ENCODE results near the gene DACT3.
A peak's percentile ranks its signal among the peaks of the same experiment; 100 is the strongest.

The DACT3 gene, protein sequence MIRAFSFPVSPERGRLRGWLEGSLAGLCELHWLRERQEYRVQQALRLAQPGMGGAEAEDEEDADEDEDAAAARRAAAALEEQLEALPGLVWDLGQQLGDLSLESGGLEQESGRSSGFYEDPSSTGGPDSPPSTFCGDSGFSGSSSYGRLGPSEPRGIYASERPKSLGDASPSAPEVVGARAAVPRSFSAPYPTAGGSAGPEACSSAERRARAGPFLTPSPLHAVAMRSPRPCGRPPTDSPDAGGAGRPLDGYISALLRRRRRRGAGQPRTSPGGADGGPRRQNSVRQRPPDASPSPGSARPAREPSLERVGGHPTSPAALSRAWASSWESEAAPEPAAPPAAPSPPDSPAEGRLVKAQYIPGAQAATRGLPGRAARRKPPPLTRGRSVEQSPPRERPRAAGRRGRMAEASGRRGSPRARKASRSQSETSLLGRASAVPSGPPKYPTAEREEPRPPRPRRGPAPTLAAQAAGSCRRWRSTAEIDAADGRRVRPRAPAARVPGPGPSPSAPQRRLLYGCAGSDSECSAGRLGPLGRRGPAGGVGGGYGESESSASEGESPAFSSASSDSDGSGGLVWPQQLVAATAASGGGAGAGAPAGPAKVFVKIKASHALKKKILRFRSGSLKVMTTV

DNA sequence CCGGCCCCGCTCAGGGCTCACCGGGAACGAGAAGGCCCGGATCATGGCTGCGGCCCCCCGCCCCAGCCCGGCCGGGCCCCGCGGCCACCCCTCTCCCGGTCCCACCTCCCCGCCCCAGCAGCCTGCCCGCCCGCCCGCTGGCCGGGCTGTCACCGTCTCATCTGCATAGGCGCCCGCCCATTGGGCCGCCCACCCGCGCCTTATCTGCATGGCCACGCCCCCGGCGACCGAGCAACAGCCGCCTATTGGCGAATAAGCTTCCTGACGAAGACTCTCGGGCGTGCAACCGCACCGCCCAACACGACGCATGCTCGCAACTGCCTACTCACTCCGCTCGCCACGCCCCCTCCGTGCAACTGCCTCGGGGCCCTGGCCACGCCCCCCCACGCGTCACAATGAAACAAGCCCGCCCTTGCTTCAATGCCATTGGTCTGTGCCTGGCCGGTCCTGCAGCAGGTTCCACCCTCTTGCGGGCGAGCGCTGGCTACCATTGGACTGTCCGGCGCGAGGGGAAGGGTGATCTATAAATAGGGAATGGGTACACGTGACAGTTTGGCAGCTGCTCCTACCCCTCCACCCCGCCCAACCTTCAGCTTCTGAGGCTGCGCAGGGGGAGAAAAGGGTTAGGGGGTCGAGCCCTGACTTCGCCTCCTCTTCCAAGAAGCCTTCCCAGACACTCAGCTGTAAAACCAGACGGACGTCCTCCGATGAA lies at the start of gene DACT3:
Gene DACT3 (minus strand): TSS at position 163 of the 712 bp plus-strand sequence. CDS start 118 bp downstream, at position 45.
- DNase-seq: peak; percentile 100

DNA sequence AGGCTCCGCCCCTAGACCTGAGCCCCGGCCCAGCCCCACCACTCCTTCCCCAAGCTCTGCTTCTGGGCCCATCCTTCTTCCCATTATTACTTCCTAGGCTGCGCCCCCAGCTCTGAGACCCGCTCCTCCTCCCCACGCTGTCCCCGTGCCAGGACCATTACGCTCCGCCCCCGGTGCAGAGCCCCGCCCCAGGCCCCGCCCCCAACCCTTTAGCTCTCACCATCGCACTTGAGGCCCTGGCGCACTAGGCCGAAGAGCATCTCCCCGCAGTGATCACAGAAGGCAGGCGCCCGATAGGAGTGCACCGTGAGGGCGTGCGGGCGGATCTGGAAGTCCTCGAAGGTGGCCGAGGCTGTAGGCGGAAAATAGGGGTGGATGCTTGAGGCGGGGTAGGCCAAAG lies 49.7 kb upstream of the DACT3 start:
- DNase-seq: no peak

DNA sequence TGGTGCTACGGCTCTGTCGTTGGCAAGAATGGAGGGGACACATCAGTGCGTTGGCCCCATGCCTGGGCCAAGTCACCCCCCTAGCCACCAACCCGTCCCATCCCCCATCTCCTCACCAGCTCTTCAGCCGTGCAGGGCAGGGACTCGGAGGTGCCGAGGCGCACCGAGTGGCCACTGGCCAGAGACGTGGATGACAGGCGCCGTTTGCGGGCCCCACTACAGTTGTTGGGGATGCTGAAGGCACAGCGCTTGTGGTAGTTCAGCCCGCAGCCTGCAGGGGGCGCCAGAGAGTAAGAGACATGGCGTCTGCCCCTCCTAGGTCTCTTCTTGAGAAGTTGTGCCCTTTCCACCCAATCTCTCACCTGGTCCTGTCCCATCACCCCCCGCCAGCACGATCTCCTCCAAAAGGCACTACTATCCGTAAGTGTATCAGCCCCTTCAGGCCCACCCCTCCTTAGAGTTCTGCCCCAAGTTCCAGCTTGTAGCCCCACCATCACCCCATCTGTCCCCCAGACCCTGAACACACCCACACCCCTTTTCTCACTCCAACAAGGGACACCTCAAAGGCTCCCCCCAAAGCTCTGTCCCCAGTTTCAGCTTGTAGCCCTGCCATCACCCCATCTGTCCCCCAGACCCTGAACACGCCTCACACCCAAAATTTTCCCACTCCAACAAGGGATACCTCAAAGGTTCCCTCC lies 43.5 kb upstream of the DACT3 start:
- DNase-seq: peak; percentile 23 to 24

DNA sequence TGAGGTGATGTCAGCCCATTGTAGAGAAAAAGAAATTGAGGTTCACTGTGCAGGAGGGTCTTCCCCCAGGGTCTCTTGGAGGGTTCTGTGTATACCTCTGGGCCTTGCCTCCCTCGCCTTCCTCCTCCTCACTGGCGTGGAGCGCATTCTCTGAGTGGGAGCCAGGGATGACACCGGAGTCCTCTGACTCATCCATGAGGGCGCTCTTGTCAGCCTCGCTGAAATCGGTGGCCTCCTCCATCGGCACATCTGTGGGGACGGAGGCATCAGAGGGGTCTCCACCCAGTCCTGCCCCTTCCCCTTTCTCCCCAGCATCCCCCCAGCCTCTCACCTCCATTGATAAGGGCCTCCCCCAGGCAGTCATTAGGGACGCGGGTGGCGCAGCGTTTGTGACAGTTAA lies 39.7 kb upstream of the DACT3 start:
- no peak for DNase-seq

DNA sequence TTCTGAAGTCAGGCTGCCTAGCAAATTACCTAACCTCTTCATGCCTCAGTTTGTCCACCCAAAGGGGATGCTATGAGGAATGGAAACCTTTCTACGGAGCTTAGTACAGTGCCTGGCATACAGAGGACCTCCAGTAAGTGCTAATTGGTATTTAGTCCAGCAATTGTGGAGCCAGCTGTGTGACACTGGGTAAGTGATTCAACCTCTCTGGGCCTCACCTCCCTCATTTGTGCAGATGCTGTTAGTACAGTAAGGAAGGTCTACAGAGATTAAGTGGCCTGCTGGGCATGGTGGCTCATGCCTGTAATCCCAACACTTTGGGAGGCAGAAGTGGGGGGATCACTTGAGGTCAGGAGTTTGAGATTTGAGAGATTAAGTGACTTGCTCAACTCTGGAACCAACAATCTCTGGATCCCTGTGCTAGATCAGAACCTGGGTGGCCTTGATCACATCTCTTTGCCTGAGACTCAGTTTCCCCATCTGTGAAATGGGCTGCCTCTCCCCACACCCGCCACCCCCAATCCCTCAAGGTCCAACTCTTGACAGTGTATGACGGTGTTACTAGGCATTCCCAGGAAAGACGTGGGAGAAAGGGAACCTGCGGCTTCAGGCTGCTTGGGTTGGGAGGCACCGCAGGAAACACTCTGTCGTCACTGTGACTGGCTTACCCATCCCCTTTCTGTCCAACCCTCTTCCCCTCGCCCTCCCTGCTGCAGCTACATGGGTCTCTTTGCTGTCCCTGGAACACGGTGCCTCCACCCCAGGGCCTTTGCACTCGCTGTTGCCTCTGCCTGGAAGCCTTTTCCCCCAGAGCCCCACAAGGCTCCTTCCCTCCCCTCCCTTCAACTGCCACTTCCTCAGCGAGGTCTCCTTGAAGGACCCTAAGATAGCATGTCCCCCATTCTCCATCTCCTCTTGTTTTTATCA lies 37.7 kb upstream of the DACT3 start:
- DNase-seq: no peak

DNA sequence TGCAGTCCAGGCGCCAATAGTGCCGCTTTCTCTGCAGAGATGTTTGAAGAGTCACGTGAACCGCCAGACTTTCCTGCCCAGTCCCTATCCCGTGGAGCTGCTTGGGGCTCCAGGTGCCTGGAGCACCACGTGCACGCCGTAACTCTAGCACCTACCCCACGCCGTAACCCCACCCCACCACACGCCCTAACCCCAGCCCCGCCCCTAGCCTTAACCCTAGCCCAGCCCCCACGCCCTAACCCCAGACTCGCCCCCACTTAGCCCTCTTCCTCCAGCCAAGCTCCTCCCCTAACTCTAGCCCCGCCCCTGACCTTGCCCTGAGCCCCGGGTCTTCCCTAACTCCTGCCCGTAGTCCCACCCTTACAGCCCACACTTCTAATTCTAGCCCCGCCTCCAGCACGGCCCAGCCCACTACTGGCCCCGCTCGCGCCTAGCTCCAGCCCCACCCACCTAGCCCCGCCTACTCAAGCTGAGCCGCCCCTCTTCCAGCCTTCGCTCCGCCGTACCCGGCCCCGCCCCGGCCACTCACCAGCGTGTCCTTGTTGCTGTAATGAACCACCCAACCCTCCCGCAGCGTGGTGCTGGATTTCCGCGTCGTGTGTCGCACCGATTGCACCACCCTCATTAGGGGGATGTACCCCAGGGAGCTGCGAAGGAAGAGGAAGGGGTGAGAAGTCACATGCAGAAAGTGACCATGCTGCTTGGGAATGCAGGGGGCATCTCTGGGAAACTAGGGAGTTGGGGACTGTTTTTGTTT lies 36.4 kb upstream of the DACT3 start:
- no peak for DNase-seq

DNA sequence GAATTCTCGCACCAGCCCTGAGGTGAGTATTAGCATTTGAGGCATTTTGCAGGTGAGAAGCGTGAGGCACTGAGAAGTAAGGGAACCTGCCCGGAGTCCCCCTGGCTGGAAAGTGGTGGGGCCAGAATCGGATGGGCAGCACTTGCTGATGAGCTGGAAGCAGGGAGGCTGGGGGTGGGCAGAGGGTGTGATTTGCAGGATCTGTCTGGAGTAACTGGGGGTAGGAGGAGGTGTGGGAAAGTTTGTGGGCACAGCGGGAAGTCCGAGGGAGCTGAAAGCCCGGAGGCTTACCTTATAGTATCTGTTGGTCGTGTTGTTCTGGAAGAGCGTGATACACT lies 35.9 kb upstream of the DACT3 start:
- no peak for DNase-seq

DNA sequence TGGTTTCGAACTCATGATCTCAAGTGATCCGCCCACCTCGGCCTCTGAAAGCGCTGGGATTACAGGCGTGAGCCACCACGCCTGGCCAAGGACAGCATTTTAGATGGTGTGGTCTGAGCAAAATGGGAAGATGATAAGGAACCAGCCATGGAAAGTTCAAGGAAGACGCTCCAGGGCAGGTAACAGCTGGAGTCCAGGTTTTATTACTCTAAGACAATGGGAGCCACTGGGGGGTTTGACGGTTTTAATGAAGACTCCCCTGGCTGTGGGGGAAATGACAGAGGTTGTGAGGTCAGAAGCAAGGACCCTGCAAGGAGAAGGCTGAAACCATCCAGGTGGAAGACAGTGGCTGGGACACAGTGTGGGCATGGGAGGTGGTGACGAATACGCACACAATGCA lies 35.1 kb upstream of the DACT3 start:
- no peak for DNase-seq

DNA sequence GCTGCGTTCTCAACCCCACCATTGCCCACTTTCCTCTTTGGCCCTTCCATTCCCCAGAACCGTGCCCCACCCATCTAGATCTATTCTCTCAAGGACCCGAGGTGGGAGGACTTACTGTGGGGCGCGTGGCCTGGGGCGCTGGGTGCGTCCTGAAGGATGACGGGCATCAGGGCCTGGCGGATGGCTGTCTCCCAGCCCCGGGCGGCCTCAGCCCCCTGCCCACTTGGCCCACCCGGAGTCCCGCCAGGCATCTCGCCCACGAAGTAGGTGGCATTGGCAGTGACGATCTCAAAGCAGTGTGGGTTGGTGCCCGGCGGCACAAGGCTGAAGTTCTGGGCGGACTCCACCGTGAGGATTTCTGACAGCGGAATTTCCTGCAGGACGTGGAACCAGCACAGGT lies 32.8 kb upstream of the DACT3 start:
- DNase-seq: no peak

DNA sequence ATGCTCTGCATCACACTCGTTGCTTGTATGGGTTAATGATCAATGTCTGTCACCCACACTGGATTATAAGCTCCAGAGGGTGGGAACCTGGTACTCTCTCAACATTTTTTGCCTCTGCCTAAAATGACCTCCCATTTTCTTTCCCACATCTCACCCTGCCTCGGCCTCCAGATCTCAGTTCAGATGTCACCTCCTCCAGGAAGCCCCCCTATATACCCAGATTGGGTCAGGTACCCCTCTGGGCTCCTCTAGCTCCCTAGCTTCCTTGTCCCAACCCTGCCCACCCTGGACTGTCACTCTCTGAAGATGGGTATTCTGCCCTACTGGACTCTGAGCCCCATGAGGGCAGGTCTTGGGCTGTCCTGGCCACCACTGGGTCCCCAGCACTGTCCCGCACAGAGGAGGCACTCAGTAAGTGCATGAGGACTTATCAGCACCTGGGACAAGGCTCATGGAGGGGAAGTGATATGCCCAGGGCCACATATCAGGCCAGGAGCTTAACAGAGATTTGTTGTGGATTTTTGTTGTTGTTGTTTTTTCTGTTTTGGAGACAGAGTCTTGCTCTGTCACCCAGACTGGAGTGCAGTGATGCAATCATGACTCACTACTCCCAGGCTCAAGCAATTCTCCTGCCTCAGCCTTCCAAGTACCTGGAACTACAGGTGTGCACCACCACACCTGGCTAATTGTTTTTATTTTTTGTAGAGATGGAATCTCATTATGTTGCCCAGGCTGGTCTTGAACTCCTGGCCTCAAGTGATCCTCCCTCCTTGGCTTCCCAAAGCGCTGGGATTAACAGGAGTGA lies 32.1 kb upstream of the DACT3 start:
- DNase-seq: no peak

DNA sequence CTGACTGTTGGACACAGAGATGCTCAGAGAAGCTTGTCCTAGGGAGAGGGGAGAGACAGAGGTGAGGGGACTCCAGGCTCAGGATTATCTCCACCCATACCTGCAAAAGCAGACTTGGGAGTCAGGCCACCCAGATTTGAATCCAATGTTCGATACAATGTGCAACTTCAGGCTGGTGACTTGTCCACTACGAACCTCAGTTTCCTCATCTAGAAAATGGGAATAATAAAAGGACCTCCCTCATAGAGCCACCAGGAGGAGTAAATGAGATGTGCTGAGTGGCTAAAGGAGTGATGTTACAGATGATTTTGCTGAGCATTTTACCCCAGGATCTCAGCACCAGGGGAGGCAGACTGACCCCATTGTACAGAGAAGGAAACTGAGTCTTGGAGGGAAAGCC lies 31.0 kb upstream of the DACT3 start:
- no peak for DNase-seq

DNA sequence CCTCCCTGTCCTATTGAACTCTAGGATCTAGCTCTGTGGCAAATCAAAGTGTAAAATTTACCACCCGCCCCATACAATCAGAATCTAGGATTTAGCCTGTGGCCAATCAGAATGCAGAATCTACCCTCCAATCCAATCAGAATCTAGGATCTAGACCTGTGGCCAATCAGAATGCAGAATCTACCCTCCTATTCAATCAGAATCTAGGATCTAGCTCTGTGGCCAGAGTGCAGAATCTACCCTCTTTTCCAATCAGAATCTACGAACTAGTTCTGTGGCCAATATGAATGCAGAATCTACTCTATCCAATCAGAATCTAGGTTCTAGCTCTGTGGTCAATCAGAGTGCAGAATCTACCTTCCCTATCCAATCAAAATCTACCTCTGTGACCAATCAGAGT lies 30.1 kb upstream of the DACT3 start:
- no peak for DNase-seq

DNA sequence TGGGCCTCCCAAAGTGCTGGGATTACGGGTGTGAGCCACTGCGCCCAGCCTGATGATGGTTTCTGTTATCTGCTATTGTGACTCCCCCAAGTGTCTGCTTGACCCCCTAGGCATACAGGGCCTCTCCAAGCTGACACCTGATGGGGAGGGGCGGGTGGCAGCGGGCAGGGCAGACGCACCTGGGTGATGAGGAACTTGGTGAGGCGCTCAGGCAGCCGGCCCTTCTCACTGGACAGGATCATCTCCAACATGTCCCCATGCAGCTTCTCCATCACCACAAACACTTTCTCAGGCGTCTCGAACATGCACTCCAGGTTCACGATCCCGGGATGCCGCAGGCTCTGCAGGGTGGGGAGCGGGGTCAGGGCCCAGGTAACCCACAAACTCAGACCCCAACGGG lies 28.4 kb upstream of the DACT3 start:
- DNase-seq: no peak

DNA sequence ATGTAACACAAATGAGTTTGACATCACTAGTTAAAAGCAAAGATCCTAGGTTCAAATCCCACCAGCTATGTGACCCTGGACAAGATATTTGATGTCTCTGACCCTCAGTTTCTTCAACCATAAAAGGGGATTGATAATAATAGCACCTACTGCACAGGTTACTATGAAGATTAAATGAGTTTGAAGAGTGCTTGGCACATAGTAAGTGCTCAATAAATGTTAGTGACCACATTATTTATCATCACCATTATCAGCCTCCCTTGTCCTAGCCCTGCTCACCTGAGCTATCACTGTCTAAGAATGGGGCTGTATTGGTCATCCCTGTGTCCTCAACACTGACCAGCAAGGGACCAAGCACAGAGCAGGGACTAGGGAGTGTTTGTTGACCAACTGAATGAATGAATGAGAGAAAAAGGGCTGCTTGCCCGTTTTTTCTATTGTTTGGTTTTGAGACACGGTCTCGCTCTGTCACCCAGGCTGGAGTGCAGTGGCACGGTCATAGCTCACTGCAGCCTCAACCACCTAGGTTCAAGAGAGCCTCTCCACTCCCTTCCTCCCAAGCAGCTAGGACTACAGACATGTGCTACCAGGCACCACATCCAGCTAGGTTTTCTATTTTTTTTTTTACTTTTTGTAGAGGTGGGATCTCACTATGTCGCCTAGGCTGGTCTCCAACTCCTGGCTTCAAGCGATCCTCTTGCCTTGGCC lies 26.6 kb upstream of the DACT3 start:
- no peak for DNase-seq

DNA sequence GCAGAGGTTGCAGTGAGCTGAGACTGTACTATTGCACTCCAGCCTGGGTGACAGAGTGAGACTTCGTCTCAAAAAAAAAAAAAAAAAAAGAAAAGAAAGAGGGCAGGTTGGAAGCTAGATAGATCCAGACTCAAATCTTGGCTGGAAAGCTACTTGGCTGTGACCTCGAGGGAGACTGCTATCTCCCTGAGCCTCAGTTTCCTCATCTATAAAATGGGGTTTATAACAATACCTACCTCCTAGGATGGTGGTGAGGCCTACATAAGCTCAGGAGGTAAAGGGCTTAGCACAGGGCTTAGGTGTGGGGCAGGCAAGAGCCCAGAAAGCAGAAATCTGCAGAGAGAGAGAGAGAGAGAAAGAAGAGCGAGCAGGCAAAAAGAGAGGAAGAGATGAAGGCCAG lies 24.2 kb upstream of the DACT3 start:
- no peak for DNase-seq

DNA sequence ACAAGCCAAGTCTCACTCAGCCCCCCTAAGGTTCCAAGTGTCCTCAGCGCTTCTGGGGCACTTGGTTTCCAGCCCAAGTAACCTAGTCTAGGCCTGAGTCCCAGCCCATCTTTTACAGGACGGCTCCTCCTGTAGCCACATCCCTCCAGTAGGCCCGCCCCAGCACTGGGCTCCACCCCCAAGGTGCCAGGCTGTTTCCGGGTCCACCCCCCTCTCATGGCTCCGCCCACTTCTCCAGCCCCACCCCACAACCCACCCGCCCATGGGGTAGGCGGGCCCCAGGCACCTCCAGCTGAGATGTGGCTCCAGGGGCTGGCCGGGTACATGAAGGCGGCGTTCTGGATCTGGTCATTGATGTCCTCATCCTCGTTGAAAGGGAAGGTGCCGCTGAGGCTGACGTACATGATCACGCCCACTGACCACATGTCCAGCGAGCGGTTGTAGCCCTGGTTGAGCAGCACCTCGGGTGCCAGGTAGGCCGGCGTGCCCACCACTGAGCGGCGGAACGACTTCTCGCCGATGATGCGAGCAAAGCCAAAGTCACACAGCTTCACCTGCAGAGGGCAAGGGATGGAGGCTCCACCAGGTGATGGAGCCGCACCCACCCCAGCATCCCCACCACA lies 17.2 kb upstream of the DACT3 start:
- DNase-seq: no peak

DNA sequence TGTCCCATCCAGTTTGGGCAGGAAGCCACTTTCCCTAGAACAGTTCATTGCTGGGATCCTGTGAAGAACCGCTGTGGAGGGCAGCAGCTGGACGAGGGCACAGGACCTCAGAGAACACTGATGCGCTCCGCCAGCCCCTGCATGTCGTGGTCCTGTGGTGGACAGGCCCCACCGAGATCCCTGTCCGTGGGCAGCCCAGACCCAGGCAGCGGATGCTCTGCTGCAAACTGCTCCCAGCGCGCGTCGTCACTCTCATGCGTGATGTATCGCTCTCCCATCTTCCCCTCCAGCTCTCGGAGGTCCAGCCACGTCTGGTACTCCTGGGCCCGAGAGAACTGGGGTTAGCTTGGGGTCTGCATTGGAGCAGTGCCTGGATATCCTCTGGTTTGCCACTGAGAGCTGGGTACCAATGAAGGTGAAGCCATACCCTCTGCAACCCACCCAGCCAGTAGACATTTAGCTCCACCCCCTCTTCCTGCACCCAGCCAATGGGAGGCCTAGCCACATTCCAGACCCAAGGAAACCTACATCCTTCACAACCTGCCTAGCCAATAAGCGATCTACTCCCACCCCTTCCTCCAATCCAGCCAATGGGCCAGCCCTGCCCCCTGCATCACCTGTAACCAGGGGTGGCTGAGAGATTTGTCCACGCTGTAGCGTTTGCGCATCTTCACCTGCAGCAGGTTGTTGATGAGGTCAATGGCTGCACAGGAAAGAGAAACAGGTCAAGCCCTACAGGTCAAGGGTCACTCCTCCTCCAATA lies 13.6 kb upstream of the DACT3 start:
- DNase-seq: no peak

DNA sequence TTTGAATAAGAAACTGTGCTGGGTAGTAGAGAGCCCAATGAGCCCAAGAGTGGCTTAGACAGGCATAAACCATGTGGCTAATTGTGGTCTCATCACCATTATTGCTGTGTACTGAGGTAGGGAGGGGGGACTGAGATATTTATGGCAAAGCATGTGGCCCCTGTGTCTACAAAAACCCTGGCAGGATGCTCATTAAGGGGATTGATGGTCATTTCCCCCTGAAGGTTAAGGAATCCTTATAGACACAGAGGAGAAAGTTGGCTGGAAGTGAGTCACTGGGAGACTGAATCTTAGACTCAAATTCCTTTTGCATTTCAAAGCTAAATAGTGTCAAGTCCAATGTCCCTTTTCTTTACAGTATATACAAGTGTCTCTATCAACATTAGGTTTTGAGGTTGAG lies 9.8 kb upstream of the DACT3 start:
- no peak for DNase-seq

DNA sequence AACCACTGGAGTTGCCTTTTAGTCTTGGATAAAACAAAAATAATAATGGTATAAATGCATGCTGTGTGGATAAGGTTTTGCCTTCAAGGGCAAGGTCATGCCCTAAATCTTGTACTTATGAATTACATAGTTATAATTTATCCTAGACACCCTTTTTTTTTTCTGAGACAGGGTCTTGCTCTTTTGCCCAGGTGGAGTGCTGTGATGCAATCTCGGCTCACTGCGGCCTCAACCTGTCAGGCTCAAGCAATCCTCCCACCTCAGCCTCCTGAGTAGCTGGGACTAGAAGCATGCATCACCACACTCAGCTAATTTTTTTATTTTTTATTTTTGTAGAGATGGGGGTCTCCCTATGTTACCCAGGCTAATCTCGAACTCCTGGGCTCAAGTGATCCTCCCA lies 7.7 kb upstream of the DACT3 start:
- DNase-seq: no peak
